Activated T-cell treated with anti-CD3 and anti-CD28 coated beads for 48 hours (primary cell): Measurements from ENCODE around the gene SLC26A2.
"Not testable (repeated sequence)": the region's sequence is repeated elsewhere in the genome, so short reads cannot be mapped to it uniquely, and the experiment has no call there.

Source experiments
- DNase-seq: peaks from one replicate; pipeline ENCODE4 v3.0.0-alpha.2; 2020; ENCODE audit warnings: low read depth

The SLC26A2 gene

GRCh38 chr5:150006318-150006717, 45.8 kb downstream of the SLC26A2 start:
- DNase-seq: no peak

DNA sequence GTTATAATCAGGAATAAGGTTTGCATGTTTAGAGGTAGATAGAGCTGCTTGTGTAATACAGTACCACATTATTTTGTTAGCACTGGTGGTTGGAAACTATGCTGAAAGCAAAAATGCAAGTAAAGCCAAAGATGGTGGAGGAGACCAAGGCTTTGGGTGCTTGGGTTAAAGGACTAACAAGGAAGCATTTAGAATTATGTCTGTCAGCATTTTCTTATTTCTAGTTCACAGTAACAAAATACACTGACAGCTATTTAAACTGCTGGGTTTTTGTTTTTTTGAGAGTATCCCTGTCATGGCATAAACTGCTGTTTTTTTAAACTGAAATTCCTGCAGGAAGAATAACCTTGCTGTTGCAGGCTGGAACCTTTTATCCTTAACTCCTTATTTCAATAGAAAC, 46.5 kb downstream of the SLC26A2 start:
- DNase-seq: no peak

GRCh38 chr5:150009671-150010387, 49.3 kb downstream of the SLC26A2 start:
- no peak for DNase-seq

GRCh38 chr5:150013931-150014330, 53.4 kb downstream of the SLC26A2 start:
- DNase-seq: no peak

GRCh38 chr5:150014456-150014855, 53.9 kb downstream of the SLC26A2 start:
- DNase-seq: no peak

GRCh38 chr5:150015415-150015814, 54.9 kb downstream of the SLC26A2 start:
- no peak for DNase-seq

DNA sequence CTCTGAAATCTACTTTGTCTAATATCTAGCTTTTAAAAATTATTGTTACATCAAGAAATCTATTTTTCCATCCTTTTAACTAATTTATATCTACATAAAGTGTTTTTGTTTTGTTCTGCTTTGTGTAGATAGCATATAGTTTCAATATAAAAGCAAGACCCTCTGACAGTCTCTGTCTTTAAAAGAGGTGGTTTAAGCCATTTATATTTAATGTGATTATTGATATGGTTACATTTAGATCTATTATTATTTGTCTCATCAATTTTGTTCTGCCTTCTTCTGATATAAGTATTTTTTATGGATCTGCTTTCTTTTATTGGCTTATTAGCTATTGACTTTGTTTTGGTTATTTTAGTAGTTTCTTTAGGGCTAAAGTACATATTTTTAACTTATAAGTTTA, 56.0 kb downstream of the SLC26A2 start:
- no peak for DNase-seq

GRCh38 chr5:150017226-150018005, 56.9 kb downstream of the SLC26A2 start:
- DNase-seq: no peak

- DNase-seq: no peak
These were observed 59.7 kb downstream of the SLC26A2 start for GRCh38 chr5:150020249-150020648.

DNA sequence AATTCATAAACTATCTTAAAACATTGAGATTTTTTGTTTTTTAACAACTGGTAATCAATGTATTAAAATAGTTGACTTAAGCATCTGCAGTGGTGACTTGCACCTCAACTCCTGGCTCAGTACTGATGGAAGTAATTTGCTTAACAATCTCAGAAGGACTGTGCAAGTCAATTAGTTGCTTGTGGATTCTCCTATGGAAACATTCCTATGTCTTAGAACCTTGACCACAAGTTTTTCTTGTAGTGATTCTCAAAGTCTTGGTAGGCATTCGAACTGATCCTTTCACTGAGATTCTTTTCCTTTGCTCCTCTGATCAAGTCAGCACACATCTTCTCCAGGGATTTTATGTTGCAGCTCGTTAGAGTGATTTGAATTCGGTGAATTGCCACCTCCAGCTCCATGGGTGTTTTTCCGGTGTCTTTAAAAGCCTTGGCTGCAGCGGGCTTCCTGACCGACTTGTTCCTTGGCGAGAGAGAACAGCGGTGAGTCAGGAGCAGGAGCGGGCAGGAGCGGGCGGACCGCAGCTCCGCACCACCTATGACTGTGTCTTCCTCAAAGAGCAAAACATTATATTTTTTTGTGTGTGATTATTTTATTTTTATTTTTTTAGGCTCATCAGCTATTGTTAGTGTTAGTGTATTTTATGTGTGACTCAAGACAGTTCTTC, 61.1 kb downstream of the SLC26A2 start:
- DNase-seq: no peak

- no peak for DNase-seq
These were observed 61.6 kb downstream of the SLC26A2 start for GRCh38 chr5:150022158-150022531.

GRCh38 chr5:150022681-150023080, 62.1 kb downstream of the SLC26A2 start:
- DNase-seq: no peak

GRCh38 chr5:150023136-150023535, 62.6 kb downstream of the SLC26A2 start:
- no peak for DNase-seq

GRCh38 chr5:150024346-150024984, 63.9 kb downstream of the SLC26A2 start:
- DNase-seq: no peak

DNA sequence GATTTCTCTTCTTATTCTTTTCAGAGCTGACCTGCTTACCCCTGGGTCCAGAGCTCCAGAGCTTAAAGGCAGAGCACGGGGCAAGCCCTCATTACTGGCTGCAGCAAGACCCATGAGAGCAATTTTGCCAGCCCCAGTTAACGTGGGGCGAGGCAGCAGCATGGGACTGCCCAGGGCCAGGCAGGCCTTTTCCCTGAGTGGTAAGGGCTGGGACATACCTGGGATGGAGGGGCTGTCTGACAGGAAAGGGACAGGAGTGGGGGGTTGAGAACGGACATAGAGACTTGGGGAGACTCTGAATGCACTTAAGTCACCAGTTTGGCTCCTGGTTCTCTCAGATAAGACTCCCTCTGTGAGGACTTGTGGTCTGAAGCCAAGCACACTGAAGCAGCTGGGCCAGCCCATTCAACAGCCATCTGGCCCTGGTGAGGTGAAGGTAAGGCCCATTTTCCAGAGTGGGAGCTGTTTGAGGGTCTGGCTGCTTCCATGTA, 66.2 kb downstream of the SLC26A2 start:
- no peak for DNase-seq

DNA sequence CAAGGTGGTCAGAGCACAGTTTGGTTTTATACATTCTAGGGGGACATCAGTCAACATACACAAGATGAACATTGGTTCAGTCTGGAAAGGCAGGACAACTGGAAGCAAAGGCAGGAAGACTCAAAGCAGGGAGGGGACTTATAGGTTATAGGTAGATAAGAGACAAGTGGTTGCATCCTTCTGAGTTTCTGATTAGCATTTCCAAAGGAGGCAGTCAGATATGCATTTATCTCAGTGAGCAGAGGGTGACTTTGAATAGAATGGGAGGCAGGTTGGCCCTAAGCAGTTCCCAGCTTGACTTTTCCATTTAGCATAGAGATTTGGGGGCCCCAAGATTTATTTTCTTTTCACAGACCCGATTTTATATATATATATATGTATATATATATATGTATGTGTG, 67.5 kb downstream of the SLC26A2 start:
- DNase-seq: not testable (repeated sequence)

DNA sequence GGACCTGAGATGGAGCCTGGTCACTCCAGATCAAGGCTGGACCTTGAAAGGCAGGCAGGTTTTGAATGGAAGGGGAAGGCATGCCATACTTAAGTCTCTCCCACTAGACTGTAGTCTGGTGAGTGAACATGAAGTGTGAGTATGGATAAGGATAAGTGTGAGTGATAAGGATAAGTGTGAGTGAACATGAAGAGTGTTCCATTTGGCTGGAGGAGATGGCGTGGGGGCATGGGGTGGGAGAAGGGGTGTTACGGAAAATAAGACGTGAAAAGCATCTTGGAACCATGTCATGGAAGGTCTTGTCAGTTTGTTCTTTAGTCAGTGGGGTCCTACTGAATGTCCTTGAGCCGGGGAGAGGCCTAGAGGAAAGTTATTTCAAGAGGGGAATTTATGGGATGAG, 72.8 kb downstream of the SLC26A2 start:
- DNase-seq: no peak

GRCh38 chr5:150034662-150035061, 74.1 kb downstream of the SLC26A2 start:
- DNase-seq: no peak

DNA sequence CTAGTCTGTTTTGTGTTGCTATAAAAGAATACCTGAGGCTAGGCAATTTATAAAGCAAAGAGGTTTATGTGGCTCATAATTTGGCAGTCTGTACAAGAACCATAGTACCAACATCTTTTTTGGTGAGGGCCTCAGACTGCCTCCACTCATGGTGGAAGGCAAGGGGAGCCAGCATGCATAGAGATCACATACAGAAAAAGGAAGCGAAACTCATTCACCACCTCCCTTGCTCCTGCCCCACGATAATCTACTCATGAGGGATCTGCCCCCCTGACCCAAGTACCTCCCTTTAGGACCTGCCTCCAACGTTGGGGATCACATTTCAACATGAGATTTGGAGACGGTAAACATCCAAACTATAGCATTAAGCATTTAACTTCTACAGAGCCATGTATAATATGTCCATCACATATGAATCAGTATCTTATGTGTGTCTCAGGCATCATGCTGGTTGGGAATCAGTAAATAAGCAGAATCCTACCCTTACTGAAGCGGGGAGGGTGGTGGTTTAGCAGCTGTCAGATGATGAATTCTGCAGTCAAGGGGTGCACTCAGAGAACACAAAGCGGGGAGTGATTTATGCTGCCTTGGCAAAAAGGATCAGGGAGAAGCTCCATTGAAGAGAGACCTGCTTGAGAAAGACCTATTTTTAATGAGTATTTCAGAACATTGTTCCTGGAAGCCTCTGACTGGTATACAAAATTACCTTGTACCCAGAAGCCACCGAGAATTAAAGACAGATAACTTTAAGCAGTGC, 74.8 kb downstream of the SLC26A2 start:
- no peak for DNase-seq

DNA sequence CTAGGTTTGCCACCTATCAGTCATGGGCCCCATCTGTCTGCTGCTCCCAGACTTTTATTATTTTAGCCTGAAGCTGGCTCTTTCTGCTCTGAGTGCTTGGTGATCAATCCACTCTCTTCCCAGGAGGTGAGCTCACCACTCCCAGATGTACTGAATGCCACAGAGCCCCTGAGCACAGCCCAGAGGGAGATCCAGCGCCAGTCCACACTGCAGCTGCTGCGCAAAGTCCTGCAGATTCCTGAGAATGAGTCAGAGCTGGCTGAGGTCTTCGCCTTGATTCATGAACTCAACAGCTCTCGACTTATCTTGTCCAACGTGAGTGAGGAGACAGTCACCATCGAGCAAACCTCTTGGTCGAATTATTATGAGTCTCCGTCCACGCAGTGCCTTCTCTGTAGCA, 76.0 kb downstream of the SLC26A2 start:
- DNase-seq: no peak
